ENCODE results near the gene PCDH20.

Gene PCDH20, protein sequence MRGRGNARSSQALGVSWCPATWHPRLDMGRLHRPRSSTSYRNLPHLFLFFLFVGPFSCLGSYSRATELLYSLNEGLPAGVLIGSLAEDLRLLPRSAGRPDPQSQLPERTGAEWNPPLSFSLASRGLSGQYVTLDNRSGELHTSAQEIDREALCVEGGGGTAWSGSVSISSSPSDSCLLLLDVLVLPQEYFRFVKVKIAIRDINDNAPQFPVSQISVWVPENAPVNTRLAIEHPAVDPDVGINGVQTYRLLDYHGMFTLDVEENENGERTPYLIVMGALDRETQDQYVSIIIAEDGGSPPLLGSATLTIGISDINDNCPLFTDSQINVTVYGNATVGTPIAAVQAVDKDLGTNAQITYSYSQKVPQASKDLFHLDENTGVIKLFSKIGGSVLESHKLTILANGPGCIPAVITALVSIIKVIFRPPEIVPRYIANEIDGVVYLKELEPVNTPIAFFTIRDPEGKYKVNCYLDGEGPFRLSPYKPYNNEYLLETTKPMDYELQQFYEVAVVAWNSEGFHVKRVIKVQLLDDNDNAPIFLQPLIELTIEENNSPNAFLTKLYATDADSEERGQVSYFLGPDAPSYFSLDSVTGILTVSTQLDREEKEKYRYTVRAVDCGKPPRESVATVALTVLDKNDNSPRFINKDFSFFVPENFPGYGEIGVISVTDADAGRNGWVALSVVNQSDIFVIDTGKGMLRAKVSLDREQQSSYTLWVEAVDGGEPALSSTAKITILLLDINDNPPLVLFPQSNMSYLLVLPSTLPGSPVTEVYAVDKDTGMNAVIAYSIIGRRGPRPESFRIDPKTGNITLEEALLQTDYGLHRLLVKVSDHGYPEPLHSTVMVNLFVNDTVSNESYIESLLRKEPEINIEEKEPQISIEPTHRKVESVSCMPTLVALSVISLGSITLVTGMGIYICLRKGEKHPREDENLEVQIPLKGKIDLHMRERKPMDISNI

DNA sequence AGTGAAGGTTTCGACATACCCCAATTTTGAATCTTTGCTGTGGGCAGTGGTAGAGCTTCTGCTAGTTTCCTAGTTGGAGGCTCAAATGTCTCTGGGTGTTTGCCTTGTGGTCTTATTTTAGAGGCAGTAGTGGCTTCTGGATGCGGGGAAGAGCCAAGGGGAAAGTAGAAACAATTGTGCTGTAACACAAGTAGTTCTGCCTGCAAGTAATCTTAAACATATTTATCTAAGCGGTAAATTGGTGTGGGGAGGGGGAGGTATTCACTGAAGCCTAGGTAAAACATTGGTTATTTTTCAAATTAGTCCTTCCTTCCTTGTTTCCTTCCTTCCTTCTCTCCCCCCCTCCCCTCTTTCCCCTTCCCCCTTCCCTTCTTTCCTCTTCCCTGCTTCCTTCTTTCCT, at the start of gene PCDH20:
PCDH20 (minus strand) TSS at position 101 of the 400 bp plus-strand sequence. CDS start 691 bp downstream, outside the sequence.
- no peak within 1 kb of the TSS for H3K27ac Mint-ChIP-seq
- H3K4me3 Mint-ChIP-seq, result no peak within 1 kb of the TSS
- peaks cover 29% of the 10 kb centered on the region for H3K27me3 Mint-ChIP-seq
- peaks cover 5% of the 10 kb centered on the region for H3K9me3 Mint-ChIP-seq (ENCODE audit: low read depth)
- no peaks in the 10 kb centered on the region for H3K4me1 Mint-ChIP-seq (ENCODE audit: low read depth)
- H3K36me3 Mint-ChIP-seq, result no peaks in the 10 kb centered on the region

GRCh38 chr13:61463024-61463423, 47.4 kb upstream of the PCDH20 start:
- H3K4me1 Mint-ChIP-seq (ENCODE audit: low read depth), result no peaks in the 10 kb centered on the region
- H3K9me3 Mint-ChIP-seq (ENCODE audit: low read depth), result no peaks in the 10 kb centered on the region
- H3K27me3 Mint-ChIP-seq, result no peaks in the 10 kb centered on the region
- no peak overlapping the region for H3K27ac Mint-ChIP-seq
- no peak overlapping the region for H3K4me3 Mint-ChIP-seq
- H3K36me3 Mint-ChIP-seq, result no peaks in the 10 kb centered on the region

DNA sequence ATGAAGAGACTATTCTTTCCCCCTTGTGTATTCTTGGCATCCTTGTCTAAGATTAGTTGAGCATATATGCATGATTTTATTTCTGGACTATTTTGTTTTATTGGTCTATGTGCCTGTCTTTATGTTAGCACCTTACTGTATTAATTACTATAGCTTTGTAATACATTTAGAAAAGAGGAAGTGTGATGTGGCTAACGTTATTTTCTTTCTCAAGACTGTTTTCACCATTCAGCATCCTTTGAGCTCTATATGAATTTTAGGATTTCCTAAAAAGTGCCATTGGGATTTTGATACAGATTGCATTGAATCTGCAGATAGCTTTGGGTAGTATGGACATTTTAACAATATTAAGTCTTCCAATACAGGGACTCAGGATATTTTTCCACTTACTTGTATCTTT, 37.5 kb upstream of the PCDH20 start:
- no peak overlapping the region for H3K4me3 Mint-ChIP-seq
- H3K27me3 Mint-ChIP-seq, result no peaks in the 10 kb centered on the region
- no peaks in the 10 kb centered on the region for H3K4me1 Mint-ChIP-seq (ENCODE audit: low read depth)
- H3K27ac Mint-ChIP-seq, result no peak overlapping the region
- H3K36me3 Mint-ChIP-seq, result no peaks in the 10 kb centered on the region
- H3K9me3 Mint-ChIP-seq (ENCODE audit: low read depth), result peaks cover 24% of the 10 kb centered on the region

- Mint-ChIP-seq H3K4me1 (ENCODE audit: low read depth) (no peaks in the 10 kb centered on the region), H3K9me3 (ENCODE audit: low read depth) (peaks cover 19% of the 10 kb centered on the region), H3K4me3 (no peak overlapping the region), H3K27me3 (no peaks in the 10 kb centered on the region), H3K36me3 (no peaks in the 10 kb centered on the region), H3K27ac (no peak overlapping the region)
These were observed 16.4 kb upstream of the PCDH20 start for GRCh38 chr13:61432029-61432428.

DNA sequence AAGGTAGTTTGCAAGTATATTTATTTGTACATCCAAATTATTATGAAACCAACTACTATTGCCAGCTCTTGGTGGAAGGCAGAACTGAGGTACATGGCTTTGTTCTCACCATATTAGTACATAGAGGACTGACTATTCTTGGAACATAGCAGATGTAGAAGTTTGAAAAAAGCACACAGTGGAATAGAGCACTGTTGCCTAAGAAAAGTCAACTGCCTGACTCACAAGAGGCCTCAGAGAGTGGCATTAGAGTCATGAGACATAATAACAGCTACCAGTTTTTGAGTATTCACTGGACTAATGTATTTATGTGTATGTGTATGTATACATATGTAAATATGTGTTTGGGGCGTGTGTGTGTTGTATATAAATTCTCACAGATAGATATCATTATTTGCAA, 8.3 kb upstream of the PCDH20 start:
- no peak overlapping the region for H3K4me3 Mint-ChIP-seq
- H3K36me3 Mint-ChIP-seq, result no peaks in the 10 kb centered on the region
- H3K4me1 Mint-ChIP-seq (ENCODE audit: low read depth), result no peaks in the 10 kb centered on the region
- no peaks in the 10 kb centered on the region for H3K27me3 Mint-ChIP-seq
- H3K27ac Mint-ChIP-seq, result no peak overlapping the region
- H3K9me3 Mint-ChIP-seq (ENCODE audit: low read depth), result peaks cover 8% of the 10 kb centered on the region

- Mint-ChIP-seq H3K27ac (no peak overlapping the region), H3K27me3 (peaks cover 27% of the 10 kb centered on the region), H3K4me1 (ENCODE audit: low read depth) (no peaks in the 10 kb centered on the region), H3K4me3 (no peak overlapping the region), H3K9me3 (ENCODE audit: low read depth) (peaks cover 5% of the 10 kb centered on the region), H3K36me3 (no peaks in the 10 kb centered on the region)
These were observed 1.5 kb upstream of the PCDH20 start for GRCh38 chr13:61417086-61417570.

- Mint-ChIP-seq H3K36me3 (no peaks in the 10 kb centered on the region), H3K9me3 (ENCODE audit: low read depth) (peaks cover 5% of the 10 kb centered on the region), H3K4me3 (no peak overlapping the region), H3K27ac (no peak overlapping the region), H3K27me3 (peaks cover 29% of the 10 kb centered on the region), H3K4me1 (ENCODE audit: low read depth) (no peaks in the 10 kb centered on the region)
These were observed 459 bp downstream of the PCDH20 start for GRCh38 chr13:61415058-61415721.

DNA sequence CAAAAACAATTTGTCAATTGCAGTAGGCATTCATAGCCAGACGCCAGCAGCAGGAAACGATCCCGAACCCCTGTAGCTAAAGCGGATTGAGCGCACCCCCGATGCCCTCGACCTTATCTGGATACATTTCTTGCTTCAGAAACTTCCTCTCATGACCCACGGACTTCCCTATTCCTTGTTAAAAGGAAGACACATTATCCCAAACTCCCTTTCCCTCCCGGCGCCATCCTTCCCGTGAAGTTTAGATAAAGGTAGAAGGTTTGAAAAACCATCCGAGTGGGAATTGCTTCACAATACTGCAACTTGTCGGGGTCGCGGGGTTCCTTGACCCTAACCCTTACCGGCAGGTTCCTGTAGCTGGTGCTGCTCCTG, 977 bp downstream of the PCDH20 start:
- H3K4me1 Mint-ChIP-seq (ENCODE audit: low read depth), result no peaks in the 10 kb centered on the region
- no peak overlapping the region for H3K27ac Mint-ChIP-seq
- no peak overlapping the region for H3K4me3 Mint-ChIP-seq
- peaks cover 5% of the 10 kb centered on the region for H3K9me3 Mint-ChIP-seq (ENCODE audit: low read depth)
- H3K27me3 Mint-ChIP-seq, result peaks cover 29% of the 10 kb centered on the region
- no peaks in the 10 kb centered on the region for H3K36me3 Mint-ChIP-seq

DNA sequence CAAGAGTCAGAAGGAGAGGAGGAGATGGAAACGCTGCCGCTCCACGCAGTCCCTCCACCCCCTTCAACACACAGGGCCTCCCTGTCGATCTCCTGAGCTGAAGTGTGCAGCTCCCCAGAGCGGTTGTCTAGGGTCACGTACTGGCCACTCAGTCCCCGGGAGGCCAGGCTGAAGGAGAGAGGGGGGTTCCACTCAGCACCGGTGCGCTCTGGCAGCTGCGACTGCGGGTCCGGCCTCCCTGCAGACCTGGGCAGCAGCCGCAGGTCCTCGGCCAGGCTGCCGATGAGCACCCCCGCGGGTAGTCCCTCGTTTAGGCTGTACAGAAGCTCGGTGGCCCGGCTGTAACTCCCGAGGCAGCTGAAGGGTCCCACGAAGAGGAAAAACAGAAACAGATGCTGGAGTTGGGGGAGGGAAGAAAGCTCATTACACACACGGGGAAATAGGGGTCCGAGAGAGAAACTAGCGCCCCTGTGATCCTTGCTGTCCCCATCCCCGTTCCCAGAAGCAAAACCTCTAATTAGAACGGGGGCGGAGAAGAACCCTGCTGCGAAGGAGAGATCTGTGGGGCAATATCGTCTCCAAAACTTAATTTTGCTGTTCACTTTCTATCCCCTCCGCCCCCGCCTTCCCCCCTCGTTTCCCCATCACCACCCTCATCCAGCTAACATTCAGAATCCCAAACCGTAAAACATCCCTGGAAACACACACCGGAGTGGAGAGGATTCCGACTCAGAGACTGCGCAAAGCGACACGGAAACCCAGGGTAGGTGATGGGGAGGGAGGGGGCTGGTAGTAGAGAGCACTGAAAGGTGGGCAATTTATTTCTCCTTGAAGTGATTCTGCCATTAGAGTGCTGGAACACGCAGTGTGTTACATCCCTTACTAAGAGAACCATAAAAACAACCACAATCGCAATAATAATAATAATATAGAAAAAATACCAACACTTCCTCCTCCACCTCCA, 1.8 kb downstream of the PCDH20 start:
- H3K9me3 Mint-ChIP-seq (ENCODE audit: low read depth), result peaks cover 5% of the 10 kb centered on the region
- peaks cover 29% of the 10 kb centered on the region for H3K27me3 Mint-ChIP-seq
- no peak overlapping the region for H3K4me3 Mint-ChIP-seq
- no peaks in the 10 kb centered on the region for H3K36me3 Mint-ChIP-seq
- H3K27ac Mint-ChIP-seq, result no peak overlapping the region
- no peaks in the 10 kb centered on the region for H3K4me1 Mint-ChIP-seq (ENCODE audit: low read depth)

GRCh38 chr13:61410669-61411297, 4.9 kb downstream of the PCDH20 start:
- no peak overlapping the region for H3K4me3 Mint-ChIP-seq
- H3K36me3 Mint-ChIP-seq, result no peaks in the 10 kb centered on the region
- H3K27me3 Mint-ChIP-seq, result peaks cover 22% of the 10 kb centered on the region
- no peaks in the 10 kb centered on the region for H3K4me1 Mint-ChIP-seq (ENCODE audit: low read depth)
- no peaks in the 10 kb centered on the region for H3K9me3 Mint-ChIP-seq (ENCODE audit: low read depth)
- H3K27ac Mint-ChIP-seq, result no peak overlapping the region

GRCh38 chr13:61410266-61410665, 5.4 kb downstream of the PCDH20 start:
- Mint-ChIP-seq H3K4me1 (ENCODE audit: low read depth) (no peaks in the 10 kb centered on the region), H3K4me3 (no peak overlapping the region), H3K9me3 (ENCODE audit: low read depth) (no peaks in the 10 kb centered on the region), H3K27ac (no peak overlapping the region), H3K36me3 (no peaks in the 10 kb centered on the region), H3K27me3 (peaks cover 18% of the 10 kb centered on the region)

DNA sequence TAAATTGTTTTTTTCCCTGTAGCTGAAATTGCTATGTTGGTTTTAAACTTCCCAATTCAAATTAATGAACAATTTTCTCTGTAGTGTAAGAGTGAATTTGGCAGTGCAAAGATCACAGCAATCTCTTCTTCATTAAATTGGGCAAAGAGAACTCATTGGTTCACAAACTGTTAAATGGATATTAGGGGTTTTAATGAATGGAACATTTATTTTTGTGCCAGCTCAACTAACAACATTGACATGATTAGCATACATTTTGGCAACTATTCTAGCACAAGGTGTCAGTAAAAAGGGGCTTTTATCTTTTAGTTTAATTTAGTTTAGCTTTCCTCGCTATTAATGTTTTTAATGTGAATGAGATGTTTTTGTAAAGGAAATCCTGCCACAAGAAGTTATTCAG, 7.1 kb downstream of the PCDH20 start:
- H3K27me3 Mint-ChIP-seq, result peaks cover 11% of the 10 kb centered on the region
- H3K9me3 Mint-ChIP-seq (ENCODE audit: low read depth), result no peaks in the 10 kb centered on the region
- no peak overlapping the region for H3K4me3 Mint-ChIP-seq
- H3K27ac Mint-ChIP-seq, result no peak overlapping the region
- no peaks in the 10 kb centered on the region for H3K4me1 Mint-ChIP-seq (ENCODE audit: low read depth)
- H3K36me3 Mint-ChIP-seq, result no peaks in the 10 kb centered on the region

DNA sequence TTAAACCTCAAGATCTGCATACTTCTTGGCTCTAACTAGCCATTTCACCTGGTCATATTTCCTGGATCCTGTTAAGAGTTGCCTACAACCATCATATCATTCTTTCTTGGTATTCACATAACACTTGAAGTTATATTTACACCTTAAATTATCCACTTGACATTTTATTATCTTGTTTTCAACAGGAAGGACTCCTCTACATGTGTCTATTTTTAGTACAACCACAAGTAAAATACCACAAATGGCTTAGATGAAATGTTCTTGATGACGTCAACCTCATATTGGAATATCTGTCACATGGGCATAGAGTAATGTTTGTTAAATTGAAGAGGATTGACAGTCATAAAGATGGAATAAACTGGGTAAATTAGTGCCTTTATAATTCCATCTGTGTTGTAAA, 9.4 kb downstream of the PCDH20 start:
- no peak overlapping the region for H3K4me3 Mint-ChIP-seq
- H3K4me1 Mint-ChIP-seq (ENCODE audit: low read depth), result no peaks in the 10 kb centered on the region
- no peak overlapping the region for H3K27ac Mint-ChIP-seq
- H3K9me3 Mint-ChIP-seq (ENCODE audit: low read depth), result no peaks in the 10 kb centered on the region
- no peaks in the 10 kb centered on the region for H3K36me3 Mint-ChIP-seq
- H3K27me3 Mint-ChIP-seq, result peaks cover 1% of the 10 kb centered on the region

Data from activated naive CD8-positive, alpha-beta T cell (primary cell).